KOPT-K1 (cell line): ENCODE data around the gene ZBTB44.

Experiments used
- H3K27ac ChIP-seq: fragments of 200-600 bp; sonication (generic); 2 replicates; pipeline ENCODE4 v1.5.1; 2016; ENCODE audit warnings: antibody characterized with exemption, mild to moderate bottlenecking, low read depth, low read length; ENCODE audit not compliant: poor library complexity, severe bottlenecking
- H3K36me3 ChIP-seq: fragments of 200-600 bp; sonication (generic); 2 replicates; pipeline ENCODE4 v1.5.1; 2017; ENCODE audit warnings: antibody characterized with exemption, mild to moderate bottlenecking, low read length, moderate library complexity; ENCODE audit not compliant: insufficient read depth
- H3K9me3 ChIP-seq: fragments of 200-600 bp; sonication (generic); 2 replicates; pipeline ENCODE4 v1.5.1; 2017; ENCODE audit warnings: antibody characterized with exemption, low read length, mild to moderate bottlenecking; ENCODE audit not compliant: insufficient read depth, poor library complexity, severe bottlenecking

The ZBTB44 gene

DNA sequence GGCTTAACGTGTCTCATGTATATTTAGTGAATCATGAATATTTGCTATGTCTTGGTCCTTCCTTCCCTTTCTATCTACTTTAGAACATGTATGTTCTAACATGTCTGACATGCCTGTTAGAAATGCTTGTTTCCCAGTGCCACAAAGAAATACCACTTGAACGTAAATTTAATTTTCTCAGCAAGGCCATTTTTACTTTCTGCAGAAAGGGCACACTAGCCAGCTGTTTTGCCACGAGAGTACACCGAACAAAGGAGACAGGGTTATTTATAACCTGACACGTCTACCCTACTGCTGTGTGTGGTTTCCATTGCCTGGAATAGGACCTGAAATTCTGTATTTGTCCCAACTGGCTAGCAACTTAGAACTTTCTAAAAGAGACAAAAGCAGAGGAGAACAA is 7.4 kb upstream of the ZBTB44 start:
- Histone ChIP-seq H3K36me3 (no peaks in the 10 kb centered on the region), H3K9me3 (peaks cover 27% of the 10 kb centered on the region), H3K27ac (no peak overlapping the region)

DNA sequence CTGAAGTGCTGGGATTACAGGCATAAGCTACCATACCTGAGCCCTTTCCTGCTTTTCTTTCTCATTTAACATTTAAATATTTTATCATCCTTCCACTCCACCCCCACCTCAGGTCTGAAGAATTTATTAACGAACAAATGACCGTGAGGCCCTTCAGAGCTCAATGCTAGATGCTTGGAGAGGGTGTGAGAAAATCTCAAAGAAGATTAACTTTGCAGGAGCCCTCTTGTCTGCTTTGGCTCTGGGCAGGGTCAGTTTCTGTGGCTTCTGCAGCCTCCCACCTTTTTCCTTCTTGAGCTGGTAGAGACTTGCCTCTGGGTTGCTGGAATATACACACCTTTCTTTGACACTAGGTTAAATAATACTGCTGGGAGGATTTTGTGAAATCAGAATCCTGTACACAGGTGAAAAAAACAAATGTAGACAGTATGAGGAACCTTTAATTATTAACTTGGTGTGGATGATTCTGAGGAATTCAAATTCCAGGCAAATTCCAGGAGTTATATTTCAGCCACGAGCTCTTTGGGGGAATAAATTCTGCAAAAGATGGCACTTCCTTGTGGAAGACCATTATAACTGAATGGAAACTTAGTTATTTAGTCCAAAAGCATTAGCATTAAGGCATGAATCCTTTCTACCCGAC is 3.4 kb upstream of the ZBTB44 start:
- H3K36me3 ChIP-seq, result no peaks in the 10 kb centered on the region
- H3K27ac ChIP-seq, result no peak overlapping the region
- peaks cover 26% of the 10 kb centered on the region for H3K9me3 ChIP-seq

- peaks cover 8% of the 10 kb centered on the region for H3K9me3 ChIP-seq
- peak overlapping the region; percentile 95 for H3K27ac ChIP-seq
- no peaks in the 10 kb centered on the region for H3K36me3 ChIP-seq
These were observed 745 bp upstream of the ZBTB44 start for GRCh38 chr11:130315354-130315970.

GRCh38 chr11:130314184-130314749 is 450 bp downstream of the ZBTB44 start:
- peak overlapping the region; percentile 95 for H3K27ac ChIP-seq
- no peaks in the 10 kb centered on the region for H3K9me3 ChIP-seq
- peaks cover 9% of the 10 kb centered on the region for H3K36me3 ChIP-seq

DNA sequence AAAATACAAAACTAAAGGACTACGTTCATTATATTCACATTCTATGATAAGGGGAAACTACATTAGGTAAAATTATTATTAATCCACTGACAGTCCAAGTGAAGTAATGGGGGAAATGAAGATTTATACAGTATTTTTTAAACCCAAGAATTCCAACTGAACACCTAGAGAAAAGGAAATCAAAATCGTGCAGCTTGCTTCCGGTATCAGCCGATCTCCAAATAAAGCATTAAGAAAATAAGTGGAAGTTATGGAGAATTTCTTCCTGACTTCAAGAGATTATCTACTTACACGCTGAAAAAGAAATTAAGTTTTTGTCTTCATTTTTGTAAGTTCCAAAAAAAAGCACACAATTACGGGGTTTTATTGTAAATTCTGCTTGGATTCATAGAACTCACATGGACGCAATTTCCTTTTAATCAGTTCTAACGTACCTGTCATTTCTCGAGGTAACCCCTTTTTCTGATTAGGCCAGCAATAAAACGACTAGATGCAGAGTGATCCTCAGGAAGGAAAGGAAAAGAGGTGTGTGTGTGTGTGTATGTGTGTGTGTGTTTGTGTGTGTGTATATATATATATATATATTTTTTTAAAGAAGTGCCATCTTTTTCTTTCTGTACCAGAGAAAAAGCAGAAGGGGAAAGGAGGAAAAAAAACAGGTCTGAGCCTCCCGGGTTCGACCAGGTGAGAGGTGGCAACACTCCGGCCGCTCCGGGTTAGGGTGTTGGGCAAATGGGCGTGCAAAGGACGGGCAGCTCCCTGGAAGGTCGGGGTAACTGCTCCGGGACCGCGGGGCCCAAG is 1.1 kb downstream of the ZBTB44 start:
- Histone ChIP-seq H3K27ac (peak overlapping the region; percentile 95), H3K36me3 (peaks cover 16% of the 10 kb centered on the region), H3K9me3 (peaks cover 4% of the 10 kb centered on the region)

DNA sequence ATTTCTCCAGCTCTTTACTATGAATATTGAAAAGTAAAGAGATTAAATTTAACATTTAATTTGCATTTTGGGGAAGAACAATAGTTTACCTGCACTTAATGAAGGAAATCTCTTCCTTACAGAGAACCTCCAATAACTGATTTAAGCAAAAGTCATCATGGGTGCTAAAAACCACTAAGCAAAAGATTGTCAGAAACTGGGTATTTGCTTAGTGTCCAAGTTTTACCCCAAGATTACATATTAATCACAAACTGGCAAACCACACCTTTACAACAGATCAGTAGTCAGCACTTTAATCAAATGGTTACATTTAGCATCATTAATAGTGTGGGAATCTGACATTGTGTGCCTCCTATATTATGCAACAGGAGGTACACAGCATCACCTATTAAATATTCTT is 2.7 kb downstream of the ZBTB44 start:
- Histone ChIP-seq H3K36me3 (peaks cover 31% of the 10 kb centered on the region), H3K9me3 (peaks cover 20% of the 10 kb centered on the region), H3K27ac (peak overlapping the region; percentile 95)

DNA sequence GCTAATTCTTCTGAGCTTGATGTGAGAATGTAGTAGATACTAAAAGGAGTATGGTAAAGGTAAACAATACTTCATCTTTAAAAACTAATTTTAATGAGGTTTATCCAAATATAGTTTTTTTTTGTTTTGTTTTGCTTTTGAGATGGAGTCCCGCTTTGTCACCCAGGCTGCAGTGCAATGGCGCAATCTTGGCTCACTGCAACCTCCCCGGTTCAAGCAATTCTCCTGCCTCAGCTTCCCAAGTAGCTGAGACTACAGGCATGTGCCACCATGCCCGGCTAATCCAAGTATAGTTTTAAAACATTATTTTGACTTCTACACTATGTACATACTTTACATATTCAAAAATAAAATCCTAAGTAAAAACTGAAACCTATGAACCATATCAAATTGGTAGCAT is 4.1 kb downstream of the ZBTB44 start:
- H3K36me3 ChIP-seq, result peaks cover 43% of the 10 kb centered on the region
- H3K9me3 ChIP-seq, result peaks cover 34% of the 10 kb centered on the region
- no peak overlapping the region for H3K27ac ChIP-seq

DNA sequence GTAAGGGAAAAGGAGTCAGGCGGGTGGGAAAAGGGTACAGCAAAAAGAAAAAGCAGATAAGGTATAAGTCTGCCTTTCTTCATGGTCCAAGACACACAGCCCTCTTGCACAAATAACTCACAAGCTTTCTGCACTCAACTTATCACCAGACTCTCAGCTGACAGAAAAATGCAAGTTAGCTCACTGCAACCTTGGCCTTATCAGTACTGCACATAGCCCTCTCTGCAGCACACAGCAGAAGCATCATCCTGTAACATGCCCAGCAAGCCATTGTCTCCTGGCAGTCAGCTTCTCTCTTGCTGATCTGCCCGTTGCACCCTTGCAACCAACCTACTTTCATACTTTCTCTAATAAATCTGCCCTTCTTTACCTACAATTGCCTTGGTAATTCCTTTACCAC is 5.8 kb downstream of the ZBTB44 start:
- H3K27ac ChIP-seq, result no peak overlapping the region
- peaks cover 44% of the 10 kb centered on the region for H3K9me3 ChIP-seq
- peaks cover 50% of the 10 kb centered on the region for H3K36me3 ChIP-seq

- no peak overlapping the region for H3K27ac ChIP-seq
- H3K36me3 ChIP-seq, result peaks cover 58% of the 10 kb centered on the region
- H3K9me3 ChIP-seq, result peaks cover 44% of the 10 kb centered on the region
These were observed 6.7 kb downstream of the ZBTB44 start for GRCh38 chr11:130308059-130308458.

GRCh38 chr11:130304651-130305050 is 10.1 kb downstream of the ZBTB44 start:
- Histone ChIP-seq H3K27ac (no peak overlapping the region), H3K36me3 (peaks cover 86% of the 10 kb centered on the region), H3K9me3 (peaks cover 44% of the 10 kb centered on the region)

DNA sequence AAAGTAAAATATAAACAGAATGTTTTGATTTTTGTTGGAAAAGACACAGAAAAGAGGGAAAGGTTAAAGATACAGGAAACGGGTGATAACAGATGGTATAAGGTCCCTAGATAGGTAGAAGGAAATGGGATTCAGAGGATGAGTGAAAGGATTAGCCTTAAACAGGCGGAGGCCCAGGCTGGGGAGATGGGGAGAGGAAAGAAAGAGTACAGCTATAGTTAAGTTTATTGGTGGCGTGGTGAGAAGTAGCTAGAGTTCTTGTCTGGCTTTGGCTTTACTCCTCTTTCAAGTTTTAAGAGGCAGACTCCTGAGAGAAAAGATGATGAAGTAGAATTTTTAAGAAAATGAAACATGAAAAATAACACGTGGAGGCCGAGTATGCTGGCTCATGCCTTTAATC is 13.7 kb downstream of the ZBTB44 start:
- H3K9me3 ChIP-seq, result peaks cover 14% of the 10 kb centered on the region
- no peak overlapping the region for H3K27ac ChIP-seq
- peaks cover 65% of the 10 kb centered on the region for H3K36me3 ChIP-seq

DNA sequence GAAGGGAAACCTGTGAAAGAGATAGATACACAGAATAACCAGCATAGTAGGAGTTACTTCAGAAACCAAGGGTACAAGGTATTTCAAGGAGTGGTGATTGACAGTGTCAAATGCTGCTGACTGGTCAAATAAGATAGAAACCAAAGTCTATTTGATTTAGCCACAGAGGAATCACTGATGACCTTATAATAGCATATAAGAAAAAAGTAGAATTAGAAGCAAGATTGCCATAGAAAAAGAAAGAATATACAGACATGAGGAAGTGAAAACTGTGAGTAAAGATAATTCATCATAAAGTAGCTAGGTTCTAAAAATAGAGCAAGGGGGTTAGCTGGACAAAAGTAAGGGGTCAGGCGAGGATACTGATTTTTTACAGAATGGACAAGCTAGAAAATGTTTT is 14.2 kb downstream of the ZBTB44 start:
- Histone ChIP-seq H3K27ac (no peak overlapping the region), H3K9me3 (peaks cover 10% of the 10 kb centered on the region), H3K36me3 (peaks cover 67% of the 10 kb centered on the region)

- Histone ChIP-seq H3K9me3 (peaks cover 4% of the 10 kb centered on the region), H3K36me3 (peaks cover 69% of the 10 kb centered on the region), H3K27ac (no peak overlapping the region)
These were observed 14.7 kb downstream of the ZBTB44 start for GRCh38 chr11:130299978-130300377.

DNA sequence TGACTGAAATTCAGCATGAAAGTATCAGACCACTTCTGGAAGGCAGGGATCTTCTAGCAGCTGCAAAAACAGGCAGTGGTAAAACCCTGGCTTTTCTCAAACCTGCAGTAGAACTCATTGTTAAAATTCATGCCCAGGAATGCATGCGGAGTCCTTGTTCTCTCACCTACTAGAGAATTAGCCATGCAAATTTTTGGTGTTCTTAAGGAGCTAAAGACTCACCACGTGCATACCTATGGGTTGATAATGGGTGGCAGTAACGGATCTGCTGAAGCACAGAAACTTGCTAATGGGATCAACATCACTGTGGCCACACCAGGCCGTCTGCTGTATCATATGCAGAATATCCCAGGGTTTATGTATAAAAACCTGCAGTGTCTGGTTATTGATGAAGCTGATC is 19.1 kb downstream of the ZBTB44 start:
- Histone ChIP-seq H3K9me3 (no peaks in the 10 kb centered on the region), H3K27ac (no peak overlapping the region), H3K36me3 (peaks cover 59% of the 10 kb centered on the region)

- H3K9me3 ChIP-seq, result peaks cover 49% of the 10 kb centered on the region
- no peak overlapping the region for H3K27ac ChIP-seq
- peaks cover 74% of the 10 kb centered on the region for H3K36me3 ChIP-seq
These were observed 32.6 kb downstream of the ZBTB44 start for GRCh38 chr11:130282111-130282510.
